GM19035 (cell line): ENCODE results near the gene GEMIN4.
"Not testable (repeated sequence)": the region's sequence is repeated elsewhere in the genome, so short reads cannot be mapped to it uniquely, and the experiment has no call there.

Experiments used
- ATAC-seq: cut with Tn5 transposase; IDR thresholded peaks from one replicate; pipeline ENCODE4 v1.9.1; 2021; ENCODE audit not compliant: unreplicated experiment

The GEMIN4 gene

GRCh38 chr17:752002-752619 is at the start of gene GEMIN4:
Gene GEMIN4, minus strand, starts transcription at chr17:752264. Its CDS starts 122 bp downstream, at chr17:752142.
- peak; percentile 87 for ATAC-seq

GRCh38 chr17:801660-802059 is 49.6 kb upstream of the GEMIN4 start:
- ATAC-seq: no peak

- no peak for ATAC-seq
Observed at GRCh38 chr17:800446-801242, 48.6 kb upstream of the GEMIN4 start.

GRCh38 chr17:799261-799660 is 47.2 kb upstream of the GEMIN4 start:
- ATAC-seq: no peak

GRCh38 chr17:798246-798645 is 46.2 kb upstream of the GEMIN4 start:
- no peak for ATAC-seq

- no peak for ATAC-seq
Observed at GRCh38 chr17:797236-797840, 45.3 kb upstream of the GEMIN4 start.

- ATAC-seq: no peak
Observed at GRCh38 chr17:796609-797008, 44.5 kb upstream of the GEMIN4 start.

GRCh38 chr17:795721-796120 is 43.7 kb upstream of the GEMIN4 start:
- ATAC-seq: no peak

GRCh38 chr17:795276-795675 is 43.2 kb upstream of the GEMIN4 start:
- no peak for ATAC-seq

- ATAC-seq: no peak
Observed at GRCh38 chr17:794876-795275, 42.8 kb upstream of the GEMIN4 start.

- ATAC-seq: no peak
Observed at GRCh38 chr17:792277-792676, 40.2 kb upstream of the GEMIN4 start.

GRCh38 chr17:791829-792228 is 39.8 kb upstream of the GEMIN4 start:
- ATAC-seq: no peak

- ATAC-seq: not testable (repeated sequence)
Observed at GRCh38 chr17:790874-791247, 38.8 kb upstream of the GEMIN4 start.

GRCh38 chr17:789931-790873 is 38.1 kb upstream of the GEMIN4 start:
- not testable (repeated sequence) for ATAC-seq

GRCh38 chr17:789160-789840 is 37.2 kb upstream of the GEMIN4 start:
- ATAC-seq: no peak

GRCh38 chr17:788551-788950 is 36.5 kb upstream of the GEMIN4 start:
- ATAC-seq: no peak

- no peak for ATAC-seq
Observed at GRCh38 chr17:787641-788221, 35.7 kb upstream of the GEMIN4 start.

GRCh38 chr17:785901-786300 is 33.8 kb upstream of the GEMIN4 start:
- ATAC-seq: not testable (repeated sequence)

GRCh38 chr17:784143-784542 is 32.1 kb upstream of the GEMIN4 start:
- ATAC-seq: no peak
